AG09319 (cell line): ENCODE results near the gene AUTS2.

Experiments
- DNase-seq: peaks from one replicate; pipeline ENCODE4 v3.0.0-alpha.2; 2010; ENCODE audit warnings: low read depth; ENCODE audit errors: extremely low read depth
- TF ChIP-seq, protein P1 (sequence below): IDR thresholded peaks from 2 replicates; pipeline ENCODE4 v1.5.1; 2011; ENCODE audit warnings: low read depth, mild to moderate bottlenecking, inconsistent platforms, low read length, moderate library complexity

The AUTS2 gene

DNA sequence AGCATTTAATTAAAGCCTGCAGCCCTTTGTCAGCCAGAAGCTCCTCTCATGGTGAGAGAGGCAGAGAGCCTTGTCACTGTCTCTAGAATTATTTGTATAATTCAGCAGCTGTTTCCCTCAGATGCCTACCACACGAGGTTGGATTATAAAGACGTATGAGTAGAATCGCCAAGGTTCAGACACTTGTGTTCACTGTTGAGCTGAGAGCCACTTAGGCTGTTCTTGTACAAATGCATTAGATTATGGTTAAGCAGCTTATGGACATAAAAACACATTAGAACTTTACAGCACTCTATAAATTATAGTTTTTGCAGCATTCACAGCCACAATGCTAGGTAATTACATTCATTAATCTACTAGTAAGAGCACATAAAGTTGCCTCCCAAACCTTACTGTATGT is 282.6 kb downstream of the AUTS2 start:
- DNase-seq = no peak
- TF ChIP-seq, protein P1, sequence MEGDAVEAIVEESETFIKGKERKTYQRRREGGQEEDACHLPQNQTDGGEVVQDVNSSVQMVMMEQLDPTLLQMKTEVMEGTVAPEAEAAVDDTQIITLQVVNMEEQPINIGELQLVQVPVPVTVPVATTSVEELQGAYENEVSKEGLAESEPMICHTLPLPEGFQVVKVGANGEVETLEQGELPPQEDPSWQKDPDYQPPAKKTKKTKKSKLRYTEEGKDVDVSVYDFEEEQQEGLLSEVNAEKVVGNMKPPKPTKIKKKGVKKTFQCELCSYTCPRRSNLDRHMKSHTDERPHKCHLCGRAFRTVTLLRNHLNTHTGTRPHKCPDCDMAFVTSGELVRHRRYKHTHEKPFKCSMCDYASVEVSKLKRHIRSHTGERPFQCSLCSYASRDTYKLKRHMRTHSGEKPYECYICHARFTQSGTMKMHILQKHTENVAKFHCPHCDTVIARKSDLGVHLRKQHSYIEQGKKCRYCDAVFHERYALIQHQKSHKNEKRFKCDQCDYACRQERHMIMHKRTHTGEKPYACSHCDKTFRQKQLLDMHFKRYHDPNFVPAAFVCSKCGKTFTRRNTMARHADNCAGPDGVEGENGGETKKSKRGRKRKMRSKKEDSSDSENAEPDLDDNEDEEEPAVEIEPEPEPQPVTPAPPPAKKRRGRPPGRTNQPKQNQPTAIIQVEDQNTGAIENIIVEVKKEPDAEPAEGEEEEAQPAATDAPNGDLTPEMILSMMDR = no peak

DNA sequence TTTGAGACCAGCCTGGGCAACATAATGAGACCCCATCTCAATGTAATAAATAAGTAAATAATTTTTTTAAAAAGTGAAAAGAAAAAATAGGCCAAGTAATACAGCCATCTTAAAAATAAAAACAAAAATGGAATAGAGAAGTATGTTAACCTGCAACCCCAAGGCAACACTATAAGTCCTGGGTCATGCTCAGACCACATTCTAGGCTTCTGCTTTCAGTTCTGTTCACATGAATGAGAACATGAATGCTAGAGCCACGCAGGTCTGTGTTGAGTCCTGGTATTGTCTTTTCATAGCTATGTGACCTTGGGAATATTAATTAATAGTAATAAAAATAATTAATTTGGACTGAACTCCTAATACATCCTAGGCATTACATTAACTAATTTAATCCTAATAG is 284.0 kb downstream of the AUTS2 start:
- DNase-seq = no peak
- TF ChIP-seq, protein P1 = no peak

DNA sequence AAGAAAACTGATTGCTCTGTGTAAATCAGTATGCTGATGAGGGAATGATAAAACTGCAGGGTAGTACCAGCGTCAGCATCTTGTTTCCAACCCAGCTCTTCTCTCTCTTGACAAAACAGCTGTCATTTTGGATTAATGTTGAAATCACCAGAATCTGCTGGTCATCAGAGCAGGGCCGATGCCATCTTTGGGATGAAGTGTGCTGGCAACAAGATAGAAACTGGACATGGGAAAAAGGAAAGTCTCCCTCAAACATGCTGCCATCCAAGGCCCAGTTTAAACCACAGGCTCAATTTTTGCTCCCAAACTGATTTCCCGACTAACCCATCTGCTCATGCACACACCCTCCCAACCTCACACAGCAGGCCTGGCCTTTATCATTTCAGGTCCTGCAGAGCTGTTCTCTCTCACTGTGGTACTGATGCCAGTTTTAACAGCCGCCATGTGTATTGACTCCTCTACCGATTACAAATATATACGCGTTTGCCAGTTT is 285.2 kb downstream of the AUTS2 start:
- TF ChIP-seq, protein P1 = no peak
- DNase-seq = no peak

DNA sequence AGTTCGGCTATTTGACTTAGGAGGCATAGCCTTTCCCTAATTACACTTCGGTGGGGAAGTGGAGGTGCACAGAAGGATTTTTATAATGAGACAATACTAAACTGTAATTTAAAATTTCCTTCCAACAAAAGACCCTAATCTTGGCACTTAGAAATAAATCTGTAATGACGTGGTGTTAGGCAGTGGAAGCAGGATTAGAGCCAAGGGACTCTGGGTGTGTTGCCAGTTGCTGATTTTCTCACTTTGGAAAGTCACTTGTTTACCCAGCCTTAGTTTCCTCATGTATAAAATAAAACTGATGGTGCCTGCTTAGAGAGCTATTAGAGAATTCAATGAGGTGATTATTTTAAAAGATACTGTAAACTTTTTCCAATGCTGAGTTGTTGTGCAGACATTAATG is 287.2 kb downstream of the AUTS2 start:
- DNase-seq = no peak
- TF ChIP-seq, protein P1 = no peak

DNA sequence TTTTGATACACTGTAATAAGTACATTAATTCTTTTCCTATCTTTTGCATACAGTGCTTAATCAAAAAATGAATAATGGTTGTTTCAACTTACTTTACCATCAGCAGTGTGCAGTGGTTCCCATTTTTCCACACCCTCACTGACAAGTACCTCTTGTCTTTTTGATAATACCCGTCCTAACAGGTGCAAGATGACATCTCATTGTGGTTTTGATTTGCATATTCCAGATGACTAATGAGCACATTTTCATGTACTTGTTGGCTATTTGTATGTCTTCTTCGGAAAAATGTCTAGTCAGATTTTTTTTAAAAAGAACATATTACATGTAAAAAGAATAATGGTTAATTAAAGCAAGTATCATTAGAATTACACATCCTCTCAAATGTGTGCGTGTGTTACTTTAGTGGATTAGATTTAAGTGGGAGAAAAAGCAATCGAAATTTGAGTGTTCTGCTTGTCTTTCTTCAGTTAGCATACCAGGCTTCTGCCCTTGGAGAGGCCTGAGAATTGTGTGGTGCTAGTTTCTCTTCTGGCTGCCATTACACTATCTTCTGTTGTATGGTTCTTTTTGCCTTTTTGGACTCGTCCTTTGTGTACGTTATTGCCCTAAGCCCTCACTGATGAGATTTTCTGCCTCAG is 291.2 kb downstream of the AUTS2 start:
- TF ChIP-seq, protein P1 = no peak
- no peak for DNase-seq

DNA sequence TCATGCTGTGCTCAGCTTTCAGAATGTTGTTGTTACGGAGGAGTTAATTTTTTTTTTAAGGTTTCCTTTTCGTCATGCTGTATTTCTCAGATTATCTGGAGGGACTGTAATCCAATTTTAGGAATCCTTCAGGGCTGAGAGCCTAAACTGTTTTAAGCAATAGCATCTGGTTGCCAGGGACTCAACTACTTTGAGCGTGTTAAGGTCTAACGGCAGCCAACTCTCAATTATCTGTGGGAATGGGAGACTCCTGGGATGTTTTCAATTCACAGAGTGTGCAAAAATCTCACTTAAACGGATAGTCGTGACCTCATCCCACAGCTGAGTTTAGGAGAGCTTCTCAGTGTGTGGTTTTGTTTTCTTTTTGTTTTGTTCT is 291.7 kb downstream of the AUTS2 start:
- no peak for DNase-seq
- TF ChIP-seq, protein P1 = no peak

DNA sequence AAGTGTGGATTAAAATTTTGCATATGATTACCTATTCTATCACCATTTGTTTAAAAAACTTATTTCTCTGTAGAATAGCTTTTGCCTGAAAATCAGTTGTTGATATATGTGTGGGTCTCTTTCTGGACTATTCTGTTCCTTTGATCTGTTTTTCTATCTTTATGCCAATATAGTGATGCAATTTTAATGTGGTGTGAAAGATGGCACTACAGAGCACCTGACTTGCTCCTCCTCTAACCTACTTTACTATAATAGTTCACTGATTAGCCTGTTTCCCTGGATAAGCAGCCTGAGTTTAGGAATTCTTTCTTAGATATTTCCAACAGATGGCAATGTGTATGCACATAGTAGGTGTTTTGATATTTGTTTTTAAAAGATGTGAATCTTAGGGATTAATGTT is 294.5 kb downstream of the AUTS2 start:
- no peak for DNase-seq
- TF ChIP-seq, protein P1 = no peak
